Measurements from ENCODE around the gene GALNT15. TPM values are rescaled to one million over a fixed set of nuclear protein-coding genes. Genes with fewer than 3 reads are reported as not detected.
A peak's percentile ranks its signal among the peaks of the same experiment; 100 is the strongest.

GALNT15 gene
- total and polyA plus RNA-seq, 2 experiments from 2014 or later, result 9.9 to 11.7 TPM

GRCh38 chr3:16234281-16234680 lies 59.8 kb downstream of the GALNT15 start:
- WGBS, 2 experiments (ENCODE audit: low coverage in 1 of 2, low lambda C conversion rate in 2 of 2, missing lambda C conversion rate in 2 of 2), result 96 to 100% methylated on average over 2 of the region's 2 CpGs
- in situ Hi-C loops (cut with MboI), result no loop called here

GRCh38 chr3:16236030-16236639 lies 61.7 kb downstream of the GALNT15 start:
- no peak for TF ChIP-seq EZH2 (IDR thresholded peaks at IDR 0.05; ENCODE audit: insufficient read depth, poor library complexity, severe bottlenecking)
- TF ChIP-seq EZH2phosphoT487 (IDR thresholded peaks at IDR 0.05; ENCODE audit: insufficient read depth, low read depth), result no peak
- H3K9ac ChIP-seq, result no peak overlapping the region
- H2AFZ ChIP-seq, result no peak overlapping the region
- in situ Hi-C loops (cut with MboI), result no loop called here
- H3K9me3 ChIP-seq (ENCODE audit: low read depth), result no peaks in the 10 kb centered on the region
- peaks cover 19% of the 10 kb centered on the region for H3K4me1 ChIP-seq (ENCODE audit: insufficient read depth)
- H3K27me3 ChIP-seq (replicated peaks; ENCODE audit: insufficient read depth), result no peaks in the 10 kb centered on the region
- H3K27ac ChIP-seq, result no peak overlapping the region
- no peaks in the 10 kb centered on the region; the same call in 1 of the 2 replicates for H3K9me2 ChIP-seq (ENCODE audit: insufficient read depth)
- H3K36me3 ChIP-seq (ENCODE audit: low read depth), result no peaks in the 10 kb centered on the region
- WGBS, 2 experiments (ENCODE audit: low coverage in 1 of 2, low lambda C conversion rate in 2 of 2, missing lambda C conversion rate in 2 of 2), result 97 to 98% methylated on average over 2 to 4 of the region's 4 CpGs
- H3K79me2 ChIP-seq (ENCODE audit: insufficient read depth), result no peaks in the 10 kb centered on the region
- no peak overlapping the region for H3K4me3 ChIP-seq
- no peak for DNase-seq
- peaks cover 11% of the 10 kb centered on the region for H3F3A ChIP-seq (ENCODE audit: insufficient read depth)
- H3K4me2 ChIP-seq (ENCODE audit: unreplicated experiment), result no peak overlapping the region
- no peaks in the 10 kb centered on the region for H4K20me1 ChIP-seq (ENCODE audit: insufficient read depth)

More at GRCh38 chr3:16234281-16234680, 59.8 kb downstream of the GALNT15 start:
- Histone ChIP-seq H2AFZ (no peak overlapping the region), H3K27me3 (replicated peaks; ENCODE audit: insufficient read depth) (no peaks in the 10 kb centered on the region), H3K79me2 (ENCODE audit: insufficient read depth) (no peaks in the 10 kb centered on the region), H3K4me3 (no peak overlapping the region), H3K9me3 (ENCODE audit: low read depth) (no peaks in the 10 kb centered on the region), H3K27ac (no peak overlapping the region), H3K4me1 (ENCODE audit: insufficient read depth) (peaks cover under 1% of the 10 kb centered on the region; the same call in 1 of the 2 replicates), H3K9me2 (ENCODE audit: insufficient read depth) (no peaks in the 10 kb centered on the region; the same call in 1 of the 2 replicates), H3K9ac (no peak overlapping the region), H4K20me1 (ENCODE audit: insufficient read depth) (no peaks in the 10 kb centered on the region), H3F3A (ENCODE audit: insufficient read depth) (no peaks in the 10 kb centered on the region), H3K36me3 (ENCODE audit: low read depth) (no peaks in the 10 kb centered on the region), H3K4me2 (ENCODE audit: unreplicated experiment) (no peak overlapping the region)
- TF ChIP-seq EZH2phosphoT487 (IDR thresholded peaks at IDR 0.05; ENCODE audit: insufficient read depth, low read depth) (no peak), EZH2 (IDR thresholded peaks at IDR 0.05; ENCODE audit: insufficient read depth, poor library complexity, severe bottlenecking) (no peak)
- DNase-seq, result no peak

- no peak for DNase-seq
Measured at GRCh38 chr3:16236856-16237393, 62.4 kb downstream of the GALNT15 start.

GRCh38 chr3:16239086-16239770 lies 64.7 kb downstream of the GALNT15 start:
- WGBS, 2 experiments (ENCODE audit: low coverage in 1 of 2, low lambda C conversion rate in 2 of 2, missing lambda C conversion rate in 2 of 2), result 45 to 51% methylated on average over 3 of the region's 3 CpGs

More at GRCh38 chr3:16236856-16237393, 62.4 kb downstream of the GALNT15 start:
- Histone ChIP-seq H3K4me3 (no peak overlapping the region), H3K36me3 (ENCODE audit: low read depth) (no peaks in the 10 kb centered on the region), H3K9me2 (ENCODE audit: insufficient read depth) (no peaks in the 10 kb centered on the region; the same call in 1 of the 2 replicates), H3K9ac (no peak overlapping the region), H3F3A (ENCODE audit: insufficient read depth) (peaks cover 14% of the 10 kb centered on the region), H3K9me3 (ENCODE audit: low read depth) (no peaks in the 10 kb centered on the region), H3K79me2 (ENCODE audit: insufficient read depth) (no peaks in the 10 kb centered on the region), H3K27ac (no peak overlapping the region), H4K20me1 (ENCODE audit: insufficient read depth) (no peaks in the 10 kb centered on the region), H2AFZ (no peak overlapping the region), H3K27me3 (replicated peaks; ENCODE audit: insufficient read depth) (no peaks in the 10 kb centered on the region), H3K4me1 (ENCODE audit: insufficient read depth) (peaks cover 20% of the 10 kb centered on the region), H3K4me2 (ENCODE audit: unreplicated experiment) (no peak overlapping the region)
- in situ Hi-C loops (cut with MboI), result no loop called here
- whole genome bisulfite sequencing, 2 experiments (ENCODE audit: low coverage in 1 of 2, low lambda C conversion rate in 2 of 2, missing lambda C conversion rate in 2 of 2), result 78 to 79% methylated on average over 3 of the region's 3 CpGs
- TF ChIP-seq EZH2 (IDR thresholded peaks at IDR 0.05; ENCODE audit: insufficient read depth, poor library complexity, severe bottlenecking) (no peak), EZH2phosphoT487 (IDR thresholded peaks at IDR 0.05; ENCODE audit: insufficient read depth, low read depth) (no peak)

More at GRCh38 chr3:16239086-16239770, 64.7 kb downstream of the GALNT15 start:
- TF ChIP-seq EZH2 (IDR thresholded peaks at IDR 0.05; ENCODE audit: insufficient read depth, poor library complexity, severe bottlenecking) (no peak), EZH2phosphoT487 (IDR thresholded peaks at IDR 0.05; ENCODE audit: insufficient read depth, low read depth) (no peak)
- peak; percentile 27 for DNase-seq
- in situ Hi-C loops (cut with MboI), result no loop called here
- H3K9me3 ChIP-seq (ENCODE audit: low read depth), result no peaks in the 10 kb centered on the region
- no peak overlapping the region for H3K9ac ChIP-seq
- H3K9me2 ChIP-seq (ENCODE audit: insufficient read depth), result no peaks in the 10 kb centered on the region; the same call in 1 of the 2 replicates
- H3K4me3 ChIP-seq, result no peak overlapping the region
- H3K4me1 ChIP-seq (ENCODE audit: insufficient read depth), result peaks cover 26% of the 10 kb centered on the region
- no peaks in the 10 kb centered on the region for H3K36me3 ChIP-seq (ENCODE audit: low read depth)
- peaks cover 14% of the 10 kb centered on the region for H3F3A ChIP-seq (ENCODE audit: insufficient read depth)
- H4K20me1 ChIP-seq (ENCODE audit: insufficient read depth), result no peaks in the 10 kb centered on the region
- no peaks in the 10 kb centered on the region for H3K79me2 ChIP-seq (ENCODE audit: insufficient read depth)
- no peaks in the 10 kb centered on the region for H3K27me3 ChIP-seq (replicated peaks; ENCODE audit: insufficient read depth)
- H2AFZ ChIP-seq, result no peak overlapping the region
- H3K27ac ChIP-seq, result peak overlapping the region; percentile 60; the same call in 1 of the 2 replicates
- peak overlapping the region; percentile 11 for H3K4me2 ChIP-seq (ENCODE audit: unreplicated experiment)
